ENCODE results near the gene TMEM45B.
A peak's percentile ranks its signal among the peaks of the same experiment; 100 is the strongest.
"Not testable (repeated sequence)": the region's sequence is repeated elsewhere in the genome, so short reads cannot be mapped to it uniquely, and the experiment has no call there.

The TMEM45B gene
- 5.6 to 12.1 (median 6.0) reads per million in 4 donors for total RNA-seq

DNA sequence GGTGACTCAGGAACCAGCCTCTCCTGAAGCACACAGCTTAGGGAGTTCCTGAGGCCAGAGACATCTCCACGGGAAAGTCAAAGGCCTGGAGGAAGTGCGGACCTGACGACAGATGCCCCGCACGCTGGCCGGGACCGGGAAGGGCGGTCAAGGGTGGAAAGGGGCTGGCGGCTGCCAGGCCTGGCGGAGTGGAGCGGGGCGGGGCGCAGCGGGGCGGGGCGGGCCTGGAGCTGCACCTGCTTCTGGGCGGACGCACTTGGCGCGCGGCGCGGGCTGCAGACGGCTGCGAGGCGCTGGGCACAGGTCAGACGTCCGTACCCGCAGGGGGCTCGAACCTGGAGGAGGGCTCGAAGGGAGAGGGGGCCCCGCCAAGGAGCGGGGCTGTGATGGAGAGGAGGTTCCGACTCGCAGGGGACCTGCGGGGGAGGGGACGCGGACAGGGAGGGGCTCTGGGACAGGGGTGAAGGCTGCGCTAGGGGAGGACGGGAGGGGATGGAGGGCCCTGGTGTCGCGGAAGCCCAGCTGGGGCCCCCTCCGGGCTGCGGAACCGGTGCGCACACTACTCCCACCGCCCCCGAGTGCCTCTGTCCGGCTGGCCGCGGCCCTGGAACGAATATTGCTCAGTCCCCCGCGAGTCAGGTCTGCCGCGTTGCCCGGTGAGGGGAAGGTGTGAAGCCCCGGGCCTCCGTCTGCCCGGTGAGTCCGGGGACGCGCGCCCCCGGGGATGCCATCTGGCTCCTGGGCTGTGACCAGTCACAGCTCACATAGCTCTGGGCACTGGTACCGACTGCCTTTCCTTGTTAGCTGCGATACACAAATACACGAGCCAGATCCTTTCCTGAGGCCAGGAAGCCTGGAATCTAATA lies at the start of gene TMEM45B:
Gene TMEM45B, plus strand, starts transcription at position 253 of the 866 bp plus-strand sequence. CDS start 36,635 bp downstream, outside the sequence.
- peak in 3 of 5 donors; percentile 9 to 15 (median 12) for DNase-seq

DNA sequence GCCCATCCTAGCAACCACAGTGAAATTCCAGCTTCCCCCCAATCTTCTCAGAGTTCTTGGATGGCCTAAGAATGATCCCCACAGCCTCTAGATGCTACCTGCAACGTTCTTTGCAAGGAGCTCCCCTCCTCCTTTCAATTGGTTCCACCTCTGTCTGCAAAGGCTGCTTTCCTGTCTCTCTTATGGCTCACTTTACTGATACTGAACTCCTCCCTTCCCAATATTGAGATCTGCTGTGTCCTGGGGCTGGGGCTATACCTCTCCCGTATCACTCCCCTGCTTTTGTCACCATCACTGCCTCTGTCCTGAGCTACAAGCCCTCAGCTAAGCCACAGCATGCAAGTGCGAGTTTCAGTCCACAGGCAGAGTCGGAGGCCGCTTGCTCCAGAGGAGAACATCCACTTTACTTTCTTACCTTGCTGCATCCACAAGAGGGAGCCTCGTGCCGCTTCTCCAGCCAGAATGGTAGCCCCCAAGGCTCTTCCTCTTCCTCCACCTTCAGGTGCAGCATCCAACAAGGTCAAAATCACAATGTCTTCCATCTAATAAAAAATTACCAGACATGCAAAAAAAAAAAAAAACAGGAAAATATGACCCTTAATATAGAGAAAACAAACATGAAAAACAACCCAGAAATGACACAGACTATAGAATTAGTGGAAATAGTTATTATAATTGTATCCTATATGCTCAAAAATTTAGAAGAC lies 48.6 kb upstream of the TMEM45B start:
- no peak for DNase-seq

DNA sequence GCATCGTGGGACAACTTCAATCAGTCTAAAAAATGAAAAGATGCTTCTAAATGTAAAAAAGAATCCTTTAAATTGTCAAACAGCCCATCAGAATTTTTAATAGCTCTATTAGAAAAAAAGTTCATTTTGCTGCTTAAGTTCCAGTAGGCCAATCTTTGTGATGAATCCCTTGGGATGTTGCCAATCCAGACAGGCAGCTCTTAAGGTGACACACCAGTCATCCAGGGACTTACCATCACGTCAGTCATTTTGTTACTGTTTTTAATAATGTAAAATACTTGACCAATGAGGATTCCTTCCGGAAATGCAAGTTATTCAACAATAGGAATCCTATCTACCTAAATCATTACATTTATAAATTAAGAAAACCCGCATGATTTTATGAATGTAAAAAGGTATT lies 47.8 kb upstream of the TMEM45B start:
- no peak for DNase-seq

DNA sequence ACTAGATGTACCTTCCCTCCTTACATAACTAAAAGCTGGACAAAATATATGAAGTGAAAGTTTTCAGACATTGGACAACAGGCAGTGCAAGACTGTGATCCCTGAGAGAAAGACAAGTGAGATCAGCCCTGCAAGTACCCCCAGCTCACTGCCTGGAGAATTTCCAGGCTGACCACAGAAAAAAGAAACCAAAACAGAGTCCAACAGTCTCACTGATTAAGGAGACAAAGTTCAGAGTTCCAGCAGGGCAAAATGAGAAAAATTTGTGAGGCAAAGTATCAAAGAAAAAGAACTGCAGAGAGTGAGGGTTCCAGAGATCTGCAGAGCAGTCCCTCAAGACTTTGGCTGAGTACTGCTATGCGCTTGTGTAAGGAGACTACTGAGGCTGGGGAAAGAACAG lies 47.3 kb upstream of the TMEM45B start:
- no peak for DNase-seq

DNA sequence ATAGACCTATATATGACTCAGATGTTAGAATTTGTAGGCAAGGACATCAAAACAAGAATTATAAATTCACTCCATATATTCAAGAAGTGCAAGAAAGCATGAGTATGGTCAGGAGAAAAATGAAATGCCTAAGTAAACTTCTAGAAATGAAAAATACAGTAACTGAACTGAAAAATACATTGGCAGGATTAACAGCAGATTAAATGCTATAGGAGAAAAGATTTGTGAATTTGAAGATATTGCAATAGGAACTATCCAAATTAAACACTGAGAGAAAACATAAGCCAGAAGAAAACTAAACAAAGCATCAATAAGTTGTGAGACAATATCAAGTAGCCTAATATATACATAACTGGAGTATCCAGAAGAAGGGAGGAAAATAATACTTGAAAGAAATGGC lies 46.6 kb upstream of the TMEM45B start:
- DNase-seq, result no peak

DNA sequence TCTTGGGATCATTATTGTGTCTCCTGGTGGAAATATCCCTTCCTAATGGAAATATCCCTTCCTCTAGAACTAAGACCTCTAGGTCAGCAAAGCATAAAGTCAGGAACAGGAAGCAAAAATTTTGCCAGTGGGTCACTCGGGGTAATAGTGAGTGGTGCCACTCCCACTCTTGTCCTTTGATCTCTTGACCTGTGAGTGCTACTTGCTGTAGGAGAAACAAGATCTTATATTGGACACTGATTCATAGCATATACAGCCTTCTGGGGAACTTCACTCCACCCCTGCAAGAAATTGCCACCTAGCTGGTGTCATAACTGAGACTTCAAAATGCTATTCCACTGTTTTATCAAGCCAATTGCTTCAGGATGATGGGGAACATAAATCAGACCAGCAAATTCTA lies 44.7 kb upstream of the TMEM45B start:
- DNase-seq, result no peak

DNA sequence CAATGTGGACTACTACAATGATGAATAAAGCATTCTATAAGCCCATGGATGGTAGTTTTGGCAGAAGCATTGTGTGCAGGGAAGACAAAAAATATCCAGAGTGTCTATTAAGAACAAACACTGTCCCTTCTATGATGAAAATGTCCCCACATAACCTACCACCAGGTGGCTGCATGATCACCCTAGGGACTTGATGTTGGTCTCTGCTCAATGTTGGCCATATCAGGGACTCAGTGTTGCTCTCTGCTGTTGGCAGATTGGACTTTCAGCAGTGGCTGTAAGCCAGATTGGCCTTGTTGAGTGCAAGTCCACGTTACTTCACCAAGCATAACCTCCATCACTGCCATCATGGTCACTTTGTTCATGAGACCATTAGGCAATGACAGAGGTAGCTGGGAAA lies 44.2 kb upstream of the TMEM45B start:
- not testable (repeated sequence) for DNase-seq

DNA sequence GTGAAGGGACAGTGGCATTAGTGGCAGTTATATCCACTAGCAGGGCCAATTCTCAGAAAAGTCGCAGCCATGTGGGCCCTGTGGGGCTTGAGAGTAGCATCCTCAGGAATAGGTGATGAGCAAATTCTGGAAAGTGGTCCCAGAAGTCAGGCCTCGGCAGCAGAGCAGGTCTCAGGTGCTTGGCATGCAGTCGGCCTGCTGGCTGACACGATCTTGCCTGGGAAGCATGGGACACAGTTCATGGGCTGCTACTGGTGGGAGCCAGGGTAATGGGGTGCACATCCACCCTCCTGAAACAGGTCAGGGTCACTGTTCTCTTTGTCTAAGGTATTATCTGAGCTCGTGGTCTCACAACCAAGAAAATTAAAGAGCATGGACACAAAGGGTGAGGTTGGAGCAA lies 36.8 kb upstream of the TMEM45B start:
- no peak for DNase-seq

DNA sequence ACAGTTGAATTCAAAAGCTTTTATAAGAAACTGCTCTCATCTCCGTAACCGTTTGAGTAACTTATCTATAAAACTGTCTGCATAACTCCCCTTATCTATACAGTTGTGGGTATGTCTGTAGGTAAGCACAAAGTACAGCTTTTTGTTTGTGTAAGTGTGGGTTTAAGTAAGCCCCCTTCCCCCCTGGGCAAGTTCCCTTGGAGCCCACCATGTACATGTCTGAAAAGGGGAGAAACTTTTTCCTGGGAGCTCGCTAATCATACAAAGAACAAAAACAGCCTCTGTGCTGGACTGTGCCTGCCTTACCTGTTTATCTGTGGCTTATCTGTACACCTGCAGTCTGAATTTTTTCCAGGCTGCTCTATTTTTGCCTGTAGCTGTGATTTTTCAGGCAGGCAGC lies 36.3 kb upstream of the TMEM45B start:
- DNase-seq, result no peak

DNA sequence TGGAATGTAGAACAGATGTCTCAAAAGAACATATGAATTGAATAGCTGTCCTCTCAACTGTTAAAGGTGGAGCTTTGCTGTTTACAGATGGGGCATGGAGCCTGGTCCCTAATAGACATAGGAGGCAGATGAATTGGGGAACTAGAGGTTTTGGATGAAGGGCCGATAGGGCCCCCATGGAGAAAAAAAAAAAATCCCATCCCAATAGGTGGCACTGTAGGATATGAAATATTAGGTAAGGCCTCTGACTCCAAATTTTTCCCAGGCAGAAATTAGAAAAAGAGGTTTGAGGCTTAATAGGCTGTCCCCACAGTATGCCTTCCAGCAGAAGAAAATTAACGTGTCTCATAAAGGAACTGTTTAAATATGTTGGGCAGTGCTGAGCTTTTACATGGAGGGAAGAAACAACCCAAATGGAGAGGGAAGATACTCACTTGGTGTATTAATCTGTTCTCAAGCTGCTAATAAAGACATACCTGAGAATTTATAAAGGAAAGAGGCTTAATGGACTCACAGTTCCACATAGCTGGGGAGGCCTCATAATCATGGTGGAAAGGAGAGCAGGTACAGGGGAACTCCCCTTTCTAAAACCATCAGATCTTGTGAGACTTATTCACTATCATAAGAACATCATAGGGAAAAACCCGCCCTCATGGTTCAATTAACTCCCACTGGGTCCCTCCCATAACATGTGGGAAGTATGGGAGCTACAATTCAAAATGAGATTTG lies 30.1 kb upstream of the TMEM45B start:
- no peak for DNase-seq

DNA sequence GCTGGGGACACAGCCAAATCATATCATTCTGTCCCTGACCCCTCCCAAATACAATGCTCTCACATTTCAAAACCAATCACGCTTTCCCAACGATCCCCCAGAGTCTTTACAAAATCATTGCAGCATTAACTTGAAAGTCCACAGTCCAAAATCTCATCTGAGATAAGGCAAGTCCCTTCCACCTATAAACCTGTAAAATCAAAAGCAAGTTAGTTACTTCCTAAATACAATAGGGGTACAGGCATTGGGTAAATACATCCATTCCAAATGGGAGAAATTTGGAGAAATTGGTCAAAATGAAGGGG lies 29.6 kb upstream of the TMEM45B start:
- not testable (repeated sequence) for DNase-seq

DNA sequence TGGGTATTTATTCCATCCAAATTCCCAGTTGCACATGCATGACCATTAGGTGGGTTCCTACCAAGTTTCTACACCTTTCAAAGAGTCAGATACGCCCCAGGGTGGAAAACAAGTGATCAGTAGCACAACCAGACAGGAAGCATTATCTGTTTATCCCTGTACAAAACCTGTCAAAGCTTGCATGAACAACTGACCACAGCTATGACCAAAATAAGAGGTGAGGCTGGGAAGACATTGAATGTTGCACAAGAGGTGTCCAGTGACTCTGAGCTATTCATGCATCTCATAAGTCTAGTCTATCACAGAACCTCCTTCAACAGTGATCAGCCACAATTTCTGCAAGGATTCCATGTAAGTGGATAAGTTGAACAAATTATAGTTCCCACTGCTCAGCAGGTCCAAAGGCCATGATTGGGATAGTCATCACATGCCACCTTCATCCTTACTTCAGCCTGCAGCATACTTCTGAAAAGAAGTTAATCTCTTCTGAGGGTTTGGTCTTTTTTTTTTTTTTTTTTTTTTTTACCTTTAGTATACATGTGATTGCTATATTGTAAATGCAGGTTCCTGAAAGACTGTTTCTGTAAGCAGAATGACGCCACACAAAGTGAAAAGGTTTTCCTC lies 28.0 kb upstream of the TMEM45B start:
- no peak for DNase-seq

DNA sequence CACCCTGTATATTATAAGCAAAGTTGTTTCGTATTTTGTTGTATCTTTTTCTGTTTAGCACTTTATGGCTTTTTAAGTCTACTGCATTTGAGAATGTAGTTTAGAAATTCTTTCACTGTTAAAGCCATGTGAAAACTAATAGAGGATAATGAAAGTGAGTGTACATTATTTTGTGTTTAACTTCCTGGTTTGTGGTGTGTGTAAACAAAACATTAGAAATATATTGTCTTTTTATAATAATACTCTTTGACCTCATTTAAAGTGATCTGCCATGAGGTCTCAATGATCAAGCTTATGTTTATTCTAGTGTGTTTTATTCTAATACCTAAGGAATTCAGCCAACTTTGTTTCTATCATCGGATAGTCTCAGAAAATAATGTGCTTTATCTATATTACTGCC lies 27.4 kb upstream of the TMEM45B start:
- DNase-seq, result no peak

DNA sequence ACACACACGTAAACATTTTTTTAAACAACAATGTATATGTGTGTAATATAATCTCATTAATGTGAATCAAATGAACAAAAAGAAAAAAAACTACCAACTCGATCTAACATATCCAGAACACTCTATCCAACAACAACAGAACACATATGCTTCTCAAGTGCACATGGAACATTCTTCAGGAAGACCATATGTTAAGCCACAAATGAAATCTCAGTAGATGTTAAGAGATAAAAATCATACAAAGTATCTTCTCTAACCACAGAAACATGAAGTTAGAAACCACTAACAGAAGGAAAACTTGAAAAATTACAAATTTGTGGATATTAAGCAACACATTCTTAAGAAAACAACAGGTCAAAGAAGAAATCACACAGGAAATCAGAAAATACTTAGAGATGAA lies 25.5 kb upstream of the TMEM45B start:
- no peak for DNase-seq

DNA sequence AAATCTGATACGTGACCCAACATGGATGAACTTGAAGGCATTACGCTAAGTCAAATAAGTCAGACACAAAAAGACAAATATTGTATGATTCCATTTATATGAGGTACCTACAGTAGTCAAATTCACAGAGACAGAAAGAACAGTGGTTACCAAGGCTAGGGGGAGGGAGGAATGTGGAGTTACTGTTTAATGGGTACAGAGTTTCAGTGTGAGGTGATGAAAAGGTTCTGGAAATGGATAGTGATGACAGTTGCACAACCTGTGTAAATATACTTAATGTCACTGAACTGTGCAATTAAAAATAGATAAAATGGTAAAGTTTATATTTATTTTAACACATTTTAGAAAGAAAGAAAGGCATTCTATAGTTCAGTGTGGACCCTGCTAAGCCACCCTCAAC lies 24.1 kb upstream of the TMEM45B start:
- DNase-seq, result no peak

DNA sequence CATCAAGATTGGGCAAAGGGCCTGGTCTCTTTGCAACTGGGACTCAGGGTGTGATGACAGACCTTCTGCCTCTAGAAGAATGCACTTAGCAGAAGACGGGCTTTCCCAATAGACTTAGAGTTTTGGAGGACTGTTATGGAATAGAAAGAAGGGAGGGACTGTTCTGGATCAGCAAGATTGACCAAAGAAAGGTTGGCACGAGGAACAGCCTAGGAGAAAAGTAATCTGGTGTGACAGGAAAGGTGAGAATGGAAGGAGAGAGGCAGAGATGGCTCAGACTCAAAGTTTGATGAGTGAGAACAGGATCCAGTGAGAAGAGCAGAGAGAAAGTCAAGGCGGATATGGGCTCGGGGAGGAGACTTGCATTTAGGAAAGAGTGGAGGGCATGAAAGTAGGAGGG lies 23.0 kb upstream of the TMEM45B start:
- DNase-seq, result no peak

DNA sequence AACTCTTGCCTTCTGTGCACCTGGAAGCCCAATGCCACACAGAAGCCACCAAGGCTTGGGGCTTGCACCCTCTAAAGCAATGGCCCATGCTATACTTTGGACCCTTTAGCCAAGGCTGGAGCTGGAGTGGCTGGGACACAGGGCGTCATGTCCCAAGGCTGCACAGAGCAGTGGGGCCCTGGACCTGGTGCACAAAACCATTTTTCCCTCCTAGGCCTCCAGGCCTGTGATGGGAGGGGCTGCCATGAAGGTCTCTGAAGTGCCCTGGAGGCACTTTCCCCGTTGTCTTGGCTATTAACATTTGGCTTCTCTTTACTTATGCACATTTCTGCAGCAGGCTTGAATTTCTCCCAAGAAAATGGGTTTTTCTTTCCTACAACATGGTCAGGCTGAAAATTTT lies 20.6 kb upstream of the TMEM45B start:
- DNase-seq, result no peak

DNA sequence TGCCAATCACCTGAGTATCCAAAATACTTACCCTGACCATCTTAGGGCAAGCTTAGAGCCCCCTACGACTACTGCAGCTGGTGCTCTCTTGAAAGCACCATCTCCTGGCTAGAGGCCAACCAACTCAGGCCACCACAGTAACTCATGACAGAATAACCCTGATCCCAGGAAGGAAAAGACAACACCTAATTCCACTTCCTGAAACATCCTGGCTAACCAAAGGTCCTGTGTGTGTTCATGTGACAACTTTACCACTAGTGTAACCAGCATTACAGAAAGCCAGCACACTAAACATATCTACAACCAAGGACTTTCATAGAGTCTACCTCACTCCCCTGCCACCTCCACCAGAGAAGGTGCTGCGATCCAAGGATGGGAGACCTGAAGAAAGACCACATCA lies 17.4 kb upstream of the TMEM45B start:
- DNase-seq, result no peak

DNA sequence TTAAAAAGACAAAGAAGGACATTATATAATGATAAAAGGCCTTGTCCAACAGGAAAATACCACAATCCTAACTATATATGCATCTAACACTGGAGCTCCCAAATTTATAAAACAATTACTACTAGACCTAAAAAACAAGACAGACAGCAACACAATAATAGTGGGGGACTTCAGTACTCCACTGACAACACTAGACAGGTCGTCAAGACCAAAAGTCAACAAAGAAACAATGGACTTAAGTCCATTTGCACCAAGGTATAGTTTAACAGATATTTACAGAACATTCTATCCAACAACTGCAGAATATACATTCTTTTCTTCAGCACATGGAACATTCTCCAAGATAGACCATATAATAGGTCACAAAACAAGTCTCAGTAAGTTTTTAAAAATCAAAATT lies 15.5 kb upstream of the TMEM45B start:
- not testable (repeated sequence) for DNase-seq

DNA sequence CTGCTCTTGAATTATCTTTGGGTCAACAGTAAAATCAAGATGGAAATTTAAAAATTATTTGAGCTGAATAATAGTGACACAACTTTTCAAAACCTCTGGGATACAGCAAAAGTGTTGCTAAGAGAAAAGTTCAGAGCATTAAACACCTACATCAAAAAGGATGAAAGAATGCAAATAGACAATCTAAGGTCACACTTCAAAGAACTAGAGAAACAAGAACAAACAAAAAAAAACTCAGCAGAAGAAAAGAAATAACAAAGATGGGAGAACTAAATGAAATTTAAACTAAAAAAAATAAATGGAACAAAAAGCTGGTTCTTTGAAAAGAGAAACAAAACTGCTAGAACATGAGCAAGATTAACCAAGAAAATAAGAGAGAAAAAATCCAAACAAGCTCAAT lies 15.0 kb upstream of the TMEM45B start:
- no peak for DNase-seq

DNA sequence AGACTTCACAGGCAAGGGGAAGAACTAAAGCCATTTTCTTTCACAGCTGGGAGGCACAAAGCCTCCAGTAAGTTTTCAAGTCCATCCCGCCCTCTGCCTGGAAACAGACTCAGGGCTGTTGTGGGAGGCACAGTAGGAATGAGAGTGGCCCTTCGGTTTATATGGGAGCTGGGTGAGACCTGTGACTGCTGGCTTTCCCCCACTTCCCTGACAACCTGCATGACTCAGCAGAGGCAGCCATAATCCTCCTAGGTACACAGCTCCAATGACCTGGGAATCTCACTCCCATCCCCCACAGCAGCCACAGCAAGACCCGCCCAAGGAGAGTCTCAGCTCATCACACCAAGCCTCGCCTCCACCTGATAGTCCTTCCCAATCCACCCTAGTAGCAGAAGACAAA lies 12.1 kb upstream of the TMEM45B start:
- DNase-seq, result no peak

DNA sequence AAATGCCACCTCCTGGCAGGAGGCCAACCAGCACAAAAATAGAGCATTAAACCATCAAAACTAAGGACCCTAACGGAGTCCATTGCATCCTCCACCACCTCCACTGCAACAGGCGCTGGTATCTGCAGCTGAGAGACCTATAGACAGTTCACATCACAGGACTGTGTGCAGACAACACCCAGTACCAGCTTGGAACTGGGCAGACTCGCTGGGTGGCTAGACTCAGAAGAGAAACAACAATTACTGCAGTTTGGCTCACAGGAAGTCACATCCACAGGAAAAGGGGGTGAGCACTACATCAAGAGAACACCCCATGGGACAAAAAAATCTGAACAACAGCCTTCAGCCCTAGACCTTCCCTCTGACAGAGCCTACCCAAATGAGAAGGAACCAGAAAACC lies 11.6 kb upstream of the TMEM45B start:
- peak in 2 of 5 donors; percentile 11 to 12 for DNase-seq

DNA sequence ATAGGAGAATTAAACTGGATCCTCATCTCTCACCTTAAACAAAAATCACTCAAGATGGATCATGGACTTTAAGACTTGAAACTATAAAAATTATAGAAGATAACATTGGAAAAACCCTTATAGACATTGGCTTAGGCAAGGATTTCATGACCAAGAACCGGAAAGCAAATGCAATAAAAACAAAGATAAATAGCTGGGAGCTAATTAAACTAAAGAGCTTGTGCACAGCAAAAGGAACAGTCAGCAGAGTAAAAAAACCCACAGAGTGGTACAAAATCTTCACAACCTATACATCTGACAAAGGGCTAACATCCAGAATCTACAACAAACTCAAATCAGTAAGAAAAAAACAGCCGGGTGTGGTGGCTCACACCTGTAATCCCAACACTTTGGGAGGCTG lies 7.4 kb upstream of the TMEM45B start:
- DNase-seq, result not testable (repeated sequence)

Measured in T-helper 1 cell (primary cell).